ENCODE results near the gene STUM. TPM values are rescaled to one million over a fixed set of nuclear protein-coding genes. Genes with fewer than 3 reads are reported as not detected.
"Not testable (repeated sequence)": the region's sequence is repeated elsewhere in the genome, so short reads cannot be mapped to it uniquely, and the experiment has no call there.

The STUM gene, protein sequence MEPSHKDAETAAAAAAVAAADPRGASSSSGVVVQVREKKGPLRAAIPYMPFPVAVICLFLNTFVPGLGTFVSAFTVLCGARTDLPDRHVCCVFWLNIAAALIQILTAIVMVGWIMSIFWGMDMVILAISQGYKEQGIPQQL
- 1.6 TPM for total RNA-seq
- polyA plus RNA-seq (ENCODE audit: insufficient read depth, low read depth, low replicate concordance), result 1.9 TPM
- long read RNA-seq, donor 1, result 0 reads
- long read RNA-seq, donor 2, result 0 reads
- long read RNA-seq, donor 3, result 0 reads
- long read RNA-seq, donor 4, result 0 reads
- long read RNA-seq, donor 5, result 0 reads
- long read RNA-seq, donor 6, result 0 reads
- long read RNA-seq, donor 7, result 0 reads
- long read RNA-seq, donor 8, result 0 reads
- long read RNA-seq, donor 9, result 0 reads
- long read RNA-seq, donor 10, result 0 reads

DNA sequence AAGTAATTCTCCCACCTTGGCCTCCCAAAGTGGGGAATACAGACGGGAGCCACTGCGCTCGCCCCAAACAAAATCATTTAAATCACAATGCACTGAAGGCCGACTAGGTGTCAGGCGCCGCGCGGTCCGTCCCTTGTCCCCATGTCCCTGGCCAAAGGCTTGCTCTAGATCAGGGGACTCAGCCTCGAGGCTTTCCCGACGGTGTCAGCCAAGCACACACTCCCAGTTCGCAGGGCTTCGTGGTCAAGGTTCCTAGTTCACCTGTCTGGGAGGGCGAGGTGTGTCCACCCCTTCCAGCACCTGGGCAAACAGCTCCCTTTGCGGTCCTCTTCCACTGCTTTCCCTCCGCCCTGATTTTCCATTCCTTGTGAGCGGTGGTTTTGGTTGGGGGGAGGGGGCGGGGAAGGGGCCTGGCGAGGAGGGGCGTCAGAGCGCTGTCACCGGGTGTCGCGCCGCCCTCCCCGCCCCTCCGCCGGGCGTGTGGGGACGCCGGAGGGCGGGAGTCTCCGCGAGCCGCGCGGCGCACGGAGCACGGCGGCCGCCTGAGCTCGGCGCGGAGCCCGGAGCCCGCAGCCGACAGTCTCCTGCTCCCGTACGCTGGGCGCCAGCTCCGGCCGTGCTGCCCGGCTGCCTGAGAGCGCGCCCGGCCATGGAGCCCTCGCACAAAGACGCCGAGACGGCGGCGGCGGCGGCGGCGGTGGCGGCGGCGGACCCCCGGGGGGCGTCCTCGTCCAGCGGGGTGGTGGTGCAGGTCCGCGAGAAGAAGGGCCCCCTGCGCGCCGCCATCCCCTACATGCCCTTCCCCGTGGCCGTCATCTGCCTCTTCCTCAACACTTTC is at the start of gene STUM:
STUM (plus strand) TSS at position 509 of the 838 bp plus-strand sequence; CDS start at position 650, 141 bp downstream.
- Histone ChIP-seq H3K4me3 (ENCODE audit: low read length in 3 of 3) (peak within 1 kb of the TSS; percentile 33 to 66 (median 65)), H3K36me3 (ENCODE audit: control insufficient read depth in 2 of 3, insufficient read depth in 3 of 3, low read length in 3 of 3) (no peaks in the 10 kb centered on the region), H3K9ac (ENCODE audit: low read length in 3 of 3) (peak within 1 kb of the TSS in 2 of 3 donors; percentile 71 to 73), H3K9me3 (ENCODE audit: control insufficient read depth in 2 of 3, insufficient read depth in 1 of 3, low read length in 3 of 3) (no peaks in the 10 kb centered on the region), H3K4me1 (ENCODE audit: control insufficient read depth in 2 of 3, insufficient read depth in 2 of 3, low read depth in 1 of 3, low read length in 3 of 3) (peaks cover 0 to 17% (median 17%) of the 10 kb centered on the region in 3 donors), H3K27ac (ENCODE audit: low read depth in 2 of 2, low read length in 2 of 2) (peak within 1 kb of the TSS in 1 of 2 donors; percentile 43), H3K27me3 (ENCODE audit: control insufficient read depth, insufficient read depth, low read length) (no peaks in the 10 kb centered on the region)
- intact Hi-C loops (cut with DNase I), result no loop called here
- TF ChIP-seq, protein P1, sequence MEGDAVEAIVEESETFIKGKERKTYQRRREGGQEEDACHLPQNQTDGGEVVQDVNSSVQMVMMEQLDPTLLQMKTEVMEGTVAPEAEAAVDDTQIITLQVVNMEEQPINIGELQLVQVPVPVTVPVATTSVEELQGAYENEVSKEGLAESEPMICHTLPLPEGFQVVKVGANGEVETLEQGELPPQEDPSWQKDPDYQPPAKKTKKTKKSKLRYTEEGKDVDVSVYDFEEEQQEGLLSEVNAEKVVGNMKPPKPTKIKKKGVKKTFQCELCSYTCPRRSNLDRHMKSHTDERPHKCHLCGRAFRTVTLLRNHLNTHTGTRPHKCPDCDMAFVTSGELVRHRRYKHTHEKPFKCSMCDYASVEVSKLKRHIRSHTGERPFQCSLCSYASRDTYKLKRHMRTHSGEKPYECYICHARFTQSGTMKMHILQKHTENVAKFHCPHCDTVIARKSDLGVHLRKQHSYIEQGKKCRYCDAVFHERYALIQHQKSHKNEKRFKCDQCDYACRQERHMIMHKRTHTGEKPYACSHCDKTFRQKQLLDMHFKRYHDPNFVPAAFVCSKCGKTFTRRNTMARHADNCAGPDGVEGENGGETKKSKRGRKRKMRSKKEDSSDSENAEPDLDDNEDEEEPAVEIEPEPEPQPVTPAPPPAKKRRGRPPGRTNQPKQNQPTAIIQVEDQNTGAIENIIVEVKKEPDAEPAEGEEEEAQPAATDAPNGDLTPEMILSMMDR (IDR thresholded peaks at IDR 0.05; ENCODE audit: borderline replicate concordance, extremely low read depth, insufficient read depth), result no peak
- FAIRE-seq (no peak), DNase-seq (peak; percentile 49 to 77 (median 70))

DNA sequence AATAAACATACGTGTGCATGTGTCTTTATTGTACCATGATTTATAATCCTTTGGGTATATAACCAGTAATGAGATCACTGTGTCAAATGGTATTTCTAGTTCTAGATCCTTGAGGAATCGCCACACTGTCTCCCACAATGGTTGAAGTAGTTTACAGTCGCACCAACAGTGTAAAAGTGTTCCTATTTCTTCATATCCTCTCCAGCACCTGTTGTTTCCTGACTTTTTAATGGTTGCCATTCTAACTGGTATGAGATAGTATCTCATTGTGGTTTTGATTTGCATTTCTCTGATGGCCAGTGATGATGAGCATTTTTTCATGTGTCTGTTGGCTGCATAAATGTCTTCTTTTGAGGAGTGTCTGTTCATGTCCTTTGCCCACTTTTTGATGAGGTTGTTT is 48.9 kb upstream of the STUM start:
- H3K9ac ChIP-seq (ENCODE audit: low read length in 3 of 3); H3K27ac ChIP-seq (ENCODE audit: low read depth in 2 of 2, low read length in 2 of 2); H3K9me3 ChIP-seq (ENCODE audit: control insufficient read depth in 2 of 3, insufficient read depth in 1 of 3, low read length in 3 of 3); H3K4me3 ChIP-seq (ENCODE audit: low read length in 3 of 3); H3K27me3 ChIP-seq (ENCODE audit: control insufficient read depth, insufficient read depth, low read length); FAIRE-seq; H3K4me1 ChIP-seq (ENCODE audit: control insufficient read depth in 2 of 3, insufficient read depth in 2 of 3, low read depth in 1 of 3, low read length in 3 of 3); DNase-seq; H3K36me3 ChIP-seq (ENCODE audit: control insufficient read depth in 2 of 3, insufficient read depth in 3 of 3, low read length in 3 of 3); intact Hi-C loops (cut with DNase I): not testable (repeated sequence)

DNA sequence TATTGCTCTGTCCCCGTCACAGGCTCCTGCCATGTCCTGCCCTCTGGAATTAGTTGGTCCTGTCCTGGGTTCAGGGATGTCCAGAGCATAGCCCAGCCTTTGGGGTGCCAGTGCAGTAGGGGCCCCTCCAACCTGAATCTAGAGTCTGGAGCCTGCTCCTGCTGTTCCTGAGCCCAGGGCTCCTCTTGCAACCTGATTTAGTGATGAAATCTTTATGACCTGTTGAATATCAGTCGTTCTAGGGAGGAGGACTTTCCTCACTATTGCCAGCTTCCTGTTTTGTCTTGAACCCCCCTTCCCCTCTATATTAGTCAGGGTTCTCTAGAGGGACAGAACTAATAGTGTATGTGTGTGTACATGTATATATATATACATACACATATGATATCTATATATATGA is 42.5 kb upstream of the STUM start:
- Histone ChIP-seq H3K27ac (ENCODE audit: low read depth in 2 of 2, low read length in 2 of 2) (no peak overlapping the region), H3K27me3 (ENCODE audit: control insufficient read depth, insufficient read depth, low read length) (no peaks in the 10 kb centered on the region), H3K4me1 (ENCODE audit: control insufficient read depth in 2 of 3, insufficient read depth in 2 of 3, low read depth in 1 of 3, low read length in 3 of 3) (no peaks in the 10 kb centered on the region), H3K36me3 (ENCODE audit: control insufficient read depth in 2 of 3, insufficient read depth in 3 of 3, low read length in 3 of 3) (no peaks in the 10 kb centered on the region), H3K9ac (ENCODE audit: low read length in 3 of 3) (no peak overlapping the region), H3K9me3 (ENCODE audit: control insufficient read depth in 2 of 3, insufficient read depth in 1 of 3, low read length in 3 of 3) (no peaks in the 10 kb centered on the region), H3K4me3 (ENCODE audit: low read length in 3 of 3) (no peak overlapping the region)
- TF ChIP-seq, protein P1 (IDR thresholded peaks at IDR 0.05; ENCODE audit: borderline replicate concordance, extremely low read depth, insufficient read depth), result no peak
- no peak for FAIRE-seq
- no peak for DNase-seq
- intact Hi-C loops (cut with DNase I), result no loop called here

DNA sequence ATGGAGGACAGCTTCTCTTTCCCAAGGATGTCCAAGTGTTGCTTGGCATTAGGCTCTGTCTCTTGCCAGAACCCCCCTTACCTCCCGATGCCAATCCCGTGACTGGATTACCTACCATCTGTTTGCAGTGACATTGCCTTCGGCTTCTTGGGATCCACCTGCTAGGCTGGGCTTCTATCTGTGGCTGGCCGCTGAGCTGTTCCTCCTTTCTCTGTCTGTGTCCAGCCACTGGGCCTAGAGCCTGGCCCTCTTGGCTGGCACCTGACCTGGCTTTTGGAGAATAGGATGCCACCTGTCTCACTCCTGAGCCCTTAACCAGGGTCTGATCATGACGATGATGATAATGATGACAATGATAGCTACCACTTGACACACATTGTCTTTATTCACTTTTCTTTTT is 41.6 kb upstream of the STUM start:
- H3K4me3 ChIP-seq (ENCODE audit: low read length in 3 of 3), result no peak overlapping the region
- TF ChIP-seq, protein P1 (IDR thresholded peaks at IDR 0.05; ENCODE audit: borderline replicate concordance, extremely low read depth, insufficient read depth), result no peak
- no peak for FAIRE-seq
- H3K4me1 ChIP-seq (ENCODE audit: control insufficient read depth in 2 of 3, insufficient read depth in 2 of 3, low read depth in 1 of 3, low read length in 3 of 3), result no peaks in the 10 kb centered on the region
- no peaks in the 10 kb centered on the region for H3K9me3 ChIP-seq (ENCODE audit: control insufficient read depth in 2 of 3, insufficient read depth in 1 of 3, low read length in 3 of 3)
- no peak overlapping the region for H3K9ac ChIP-seq (ENCODE audit: low read length in 3 of 3)
- H3K27me3 ChIP-seq (ENCODE audit: control insufficient read depth, insufficient read depth, low read length), result no peaks in the 10 kb centered on the region
- intact Hi-C loops (cut with DNase I), result no loop called here
- no peaks in the 10 kb centered on the region for H3K36me3 ChIP-seq (ENCODE audit: control insufficient read depth in 2 of 3, insufficient read depth in 3 of 3, low read length in 3 of 3)
- no peak overlapping the region for H3K27ac ChIP-seq (ENCODE audit: low read depth in 2 of 2, low read length in 2 of 2)
- DNase-seq, result no peak
